ENCODE measurements around the gene ALKBH5.
A peak's percentile ranks its signal among the peaks of the same experiment; 100 is the strongest.

The ALKBH5 gene

DNA sequence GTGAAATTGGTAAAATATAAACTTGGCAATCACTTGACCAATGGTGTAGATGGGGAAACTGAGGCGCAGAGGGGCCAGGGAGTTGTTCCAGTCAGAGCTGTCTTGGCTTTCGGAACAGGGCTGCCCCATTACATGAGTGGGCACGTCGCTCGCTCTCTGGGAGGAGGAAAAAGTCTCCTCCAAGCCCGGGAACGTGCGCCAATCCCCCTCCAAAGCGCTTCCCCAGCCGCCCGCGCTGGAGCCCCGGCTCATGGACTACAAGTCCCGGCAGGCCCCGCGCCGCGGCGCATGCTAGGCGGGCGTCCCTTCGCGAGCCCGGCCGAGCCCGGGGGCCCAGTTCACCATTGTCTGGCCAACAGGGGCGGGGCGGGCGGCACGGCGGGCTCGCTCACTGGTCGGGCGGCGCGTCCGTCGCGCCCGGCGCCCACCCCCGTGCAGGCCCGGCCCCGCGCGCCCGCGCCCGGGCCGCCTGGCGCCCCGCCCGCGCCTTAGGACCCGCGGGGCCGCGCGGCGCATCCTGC, 41.6 kb downstream of the ALKBH5 start, which contains the start of gene LLGL1:
Gene LLGL1 (plus strand): TSS at position 515 of the 521 bp plus-strand sequence. CDS start 48 bp downstream, outside the sequence.
- Histone ChIP-seq H3K9ac (ENCODE audit: low read depth, low read length) (peak within 1 kb of the TSS; percentile 95), H3K27ac (ENCODE audit: low read depth, low read length) (peak within 1 kb of the TSS; percentile 99), H3K27me3 (ENCODE audit: control insufficient read depth, insufficient read depth, low read length) (no peaks in the 10 kb centered on the region), H3K4me1 (ENCODE audit: control insufficient read depth, insufficient read depth, low read length) (peaks cover 15% of the 10 kb centered on the region), H3K4me3 (ENCODE audit: low read depth, low read length) (peak within 1 kb of the TSS; percentile 95), H3K9me3 (ENCODE audit: control insufficient read depth, insufficient read depth, low read length) (no peaks in the 10 kb centered on the region), H3K36me3 (ENCODE audit: control insufficient read depth, insufficient read depth, low read length) (0 out of 2 replicates have a peak, but pooled peaks cover under 1% of the 10 kb centered on the region)

DNA sequence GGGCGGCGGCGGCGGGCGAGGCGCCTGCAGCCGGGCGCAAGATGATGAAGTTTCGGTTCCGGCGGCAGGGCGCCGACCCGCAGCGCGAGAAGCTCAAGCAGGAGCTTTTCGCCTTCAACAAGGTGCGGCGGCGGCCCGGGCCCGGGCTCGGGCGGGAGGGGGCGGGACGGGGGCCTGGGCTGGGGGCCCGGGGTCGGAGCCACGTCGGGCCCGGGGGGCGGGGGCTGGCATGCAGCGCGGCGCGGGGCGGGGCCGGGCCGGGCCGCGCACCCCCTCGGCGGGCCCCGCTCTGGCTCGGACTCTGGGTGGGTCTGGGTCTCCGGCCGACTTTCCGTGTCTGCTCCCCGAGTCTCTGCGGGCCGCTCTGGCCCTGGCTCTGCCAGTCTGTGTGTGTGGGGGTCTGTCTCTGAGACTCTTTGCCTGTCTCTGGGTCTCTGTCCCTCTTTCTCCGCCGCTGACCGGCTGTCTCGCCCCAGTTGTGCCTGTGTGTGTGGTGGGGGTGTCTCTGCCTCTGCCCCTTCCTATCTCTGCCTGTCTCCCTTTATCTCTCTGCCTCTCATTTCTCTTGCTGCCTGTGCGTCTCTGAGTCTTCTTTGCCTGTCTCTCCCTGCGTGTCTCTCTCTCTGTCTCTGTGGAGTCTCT, 42.1 kb downstream of the ALKBH5 start:
- Histone ChIP-seq H3K27ac (ENCODE audit: low read depth, low read length) (peak overlapping the region; percentile 44), H3K9me3 (ENCODE audit: control insufficient read depth, insufficient read depth, low read length) (no peaks in the 10 kb centered on the region), H3K9ac (ENCODE audit: low read depth, low read length) (peak overlapping the region; percentile 72)

DNA sequence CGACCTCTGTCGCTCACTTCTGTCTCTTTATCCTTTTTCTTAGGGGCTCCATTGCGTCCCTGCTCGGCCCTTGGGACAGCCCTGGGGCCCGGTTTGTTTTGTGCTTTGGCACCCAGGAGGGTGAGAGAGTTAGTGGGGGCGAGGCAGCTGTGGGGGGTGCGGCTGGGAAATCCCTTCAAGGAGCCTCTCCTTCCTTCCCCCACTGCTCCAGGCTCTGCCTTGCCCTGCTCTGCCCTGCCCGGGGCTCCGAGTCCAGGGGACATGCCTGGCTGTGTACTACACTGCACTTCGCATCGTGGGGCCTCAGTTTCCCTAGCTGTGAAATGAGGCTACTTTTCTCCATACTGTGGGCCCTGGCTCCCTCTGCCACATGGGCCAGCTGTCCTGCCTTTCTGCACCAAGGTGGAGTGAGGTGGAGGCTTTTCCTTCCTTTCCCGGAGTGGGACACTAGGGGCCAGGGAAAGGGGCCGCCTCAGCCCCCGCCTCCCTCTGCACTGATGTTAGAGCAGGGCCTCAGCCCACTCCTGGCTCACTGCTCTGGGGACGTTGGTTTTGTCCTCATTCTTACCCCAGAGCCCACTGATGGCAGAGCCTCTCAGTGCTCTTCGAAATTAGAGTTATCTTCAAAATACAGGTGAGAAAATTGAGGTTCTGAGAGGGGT, 42.8 kb downstream of the ALKBH5 start:
- H3K27me3 ChIP-seq (ENCODE audit: control insufficient read depth, insufficient read depth, low read length) = no peaks in the 10 kb centered on the region
- 0 out of 2 replicates have a peak, but pooled peaks cover 3% of the 10 kb centered on the region for H3K36me3 ChIP-seq (ENCODE audit: control insufficient read depth, insufficient read depth, low read length)
- peak overlapping the region; percentile 72 for H3K9ac ChIP-seq (ENCODE audit: low read depth, low read length)
- H3K4me3 ChIP-seq (ENCODE audit: low read depth, low read length) = peak overlapping the region; percentile 95
- no peak overlapping the region for H3K27ac ChIP-seq (ENCODE audit: low read depth, low read length)
- no peaks in the 10 kb centered on the region for H3K9me3 ChIP-seq (ENCODE audit: control insufficient read depth, insufficient read depth, low read length)
- peaks cover 15% of the 10 kb centered on the region for H3K4me1 ChIP-seq (ENCODE audit: control insufficient read depth, insufficient read depth, low read length)

More for the DNA sequence above, 42.1 kb downstream of the ALKBH5 start:
- no peaks in the 10 kb centered on the region for H3K27me3 ChIP-seq (ENCODE audit: control insufficient read depth, insufficient read depth, low read length)
- H3K4me3 ChIP-seq (ENCODE audit: low read depth, low read length) = peak overlapping the region; percentile 95
- 0 out of 2 replicates have a peak, but pooled peaks cover 3% of the 10 kb centered on the region for H3K36me3 ChIP-seq (ENCODE audit: control insufficient read depth, insufficient read depth, low read length)
- peaks cover 15% of the 10 kb centered on the region for H3K4me1 ChIP-seq (ENCODE audit: control insufficient read depth, insufficient read depth, low read length)

DNA sequence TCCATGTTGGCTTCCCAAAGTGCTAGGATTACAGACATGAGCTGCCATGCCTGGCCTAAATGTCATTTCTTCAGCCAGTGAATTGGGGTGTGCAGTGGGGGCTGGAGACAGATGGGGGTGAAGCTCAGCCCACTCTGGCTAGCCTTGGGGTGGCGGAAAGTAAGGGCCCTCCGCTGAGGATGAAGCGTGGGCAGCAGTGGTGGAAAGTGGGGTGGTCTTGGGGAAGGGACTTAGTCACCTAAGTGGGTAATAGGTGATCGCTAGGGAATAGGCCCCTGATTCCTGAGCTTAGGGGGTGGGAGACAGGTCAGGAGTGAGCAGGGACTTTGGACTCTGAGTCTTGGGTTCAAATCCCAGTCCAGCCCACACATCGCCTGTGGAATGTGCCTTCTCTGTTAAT, 44.0 kb downstream of the ALKBH5 start:
- peaks cover 12% of the 10 kb centered on the region for H3K36me3 ChIP-seq (ENCODE audit: control insufficient read depth, insufficient read depth, low read length)
- H3K27ac ChIP-seq (ENCODE audit: low read depth, low read length) = no peak overlapping the region
- no peaks in the 10 kb centered on the region for H3K9me3 ChIP-seq (ENCODE audit: control insufficient read depth, insufficient read depth, low read length)
- no peak overlapping the region for H3K4me3 ChIP-seq (ENCODE audit: low read depth, low read length)
- H3K27me3 ChIP-seq (ENCODE audit: control insufficient read depth, insufficient read depth, low read length) = no peaks in the 10 kb centered on the region
- no peak overlapping the region for H3K9ac ChIP-seq (ENCODE audit: low read depth, low read length)
- H3K4me1 ChIP-seq (ENCODE audit: control insufficient read depth, insufficient read depth, low read length) = peaks cover 15% of the 10 kb centered on the region

DNA sequence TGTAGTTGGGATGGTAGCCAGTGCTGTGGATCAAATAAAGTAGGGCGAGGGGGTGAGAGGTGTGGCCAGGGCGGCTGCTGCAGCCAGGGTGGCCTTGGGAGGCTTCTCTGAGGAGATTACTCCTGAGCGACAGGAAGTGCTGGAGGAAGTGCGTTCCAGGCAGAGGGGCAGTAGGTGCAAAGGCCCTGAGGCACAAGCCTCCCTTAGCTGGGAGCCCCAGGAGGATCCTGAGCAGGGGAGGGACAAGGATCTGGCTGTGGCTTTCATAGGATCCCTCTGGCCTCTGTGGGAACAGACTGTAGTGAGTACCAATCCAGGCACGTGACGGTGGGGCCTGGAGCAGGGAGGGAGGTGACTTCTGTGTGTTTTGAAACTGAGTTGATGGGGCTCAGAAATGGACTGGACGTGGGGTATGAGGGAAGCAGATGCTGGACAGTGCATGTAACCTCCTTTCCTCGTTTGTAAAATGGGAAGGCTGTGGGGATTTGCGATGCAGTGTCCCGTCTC, 44.6 kb downstream of the ALKBH5 start:
- H3K27me3 ChIP-seq (ENCODE audit: control insufficient read depth, insufficient read depth, low read length) = no peaks in the 10 kb centered on the region
- H3K9ac ChIP-seq (ENCODE audit: low read depth, low read length) = no peak overlapping the region
- no peak overlapping the region for H3K27ac ChIP-seq (ENCODE audit: low read depth, low read length)
- peaks cover 15% of the 10 kb centered on the region for H3K4me1 ChIP-seq (ENCODE audit: control insufficient read depth, insufficient read depth, low read length)
- no peaks in the 10 kb centered on the region for H3K9me3 ChIP-seq (ENCODE audit: control insufficient read depth, insufficient read depth, low read length)
- H3K36me3 ChIP-seq (ENCODE audit: control insufficient read depth, insufficient read depth, low read length) = peaks cover 17% of the 10 kb centered on the region
- no peak overlapping the region for H3K4me3 ChIP-seq (ENCODE audit: low read depth, low read length)

DNA sequence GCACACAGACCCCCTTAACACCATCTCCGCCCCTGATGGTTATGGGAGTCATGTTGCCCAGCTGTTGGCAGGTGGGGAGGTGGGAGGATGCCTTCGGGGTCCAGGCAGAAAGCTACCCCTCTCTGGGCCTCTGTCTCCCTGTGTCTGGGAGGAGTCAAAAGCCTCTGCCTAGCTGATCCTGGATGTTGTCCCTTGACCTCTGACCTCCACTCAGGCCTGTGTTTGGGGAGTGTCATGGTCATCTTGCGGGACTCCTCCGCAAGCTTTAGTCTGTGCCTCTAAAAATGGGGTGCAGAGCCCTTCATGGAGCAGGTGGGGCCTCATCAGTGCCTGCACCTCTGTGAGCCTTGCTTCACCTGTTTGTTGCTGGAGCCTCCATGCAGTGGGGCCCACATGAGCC, 45.6 kb downstream of the ALKBH5 start:
- Histone ChIP-seq H3K9ac (ENCODE audit: low read depth, low read length) (no peak overlapping the region), H3K27me3 (ENCODE audit: control insufficient read depth, insufficient read depth, low read length) (no peaks in the 10 kb centered on the region), H3K36me3 (ENCODE audit: control insufficient read depth, insufficient read depth, low read length) (peaks cover 28% of the 10 kb centered on the region), H3K9me3 (ENCODE audit: control insufficient read depth, insufficient read depth, low read length) (no peaks in the 10 kb centered on the region), H3K4me3 (ENCODE audit: low read depth, low read length) (no peak overlapping the region), H3K27ac (ENCODE audit: low read depth, low read length) (no peak overlapping the region), H3K4me1 (ENCODE audit: control insufficient read depth, insufficient read depth, low read length) (peaks cover 10% of the 10 kb centered on the region)

DNA sequence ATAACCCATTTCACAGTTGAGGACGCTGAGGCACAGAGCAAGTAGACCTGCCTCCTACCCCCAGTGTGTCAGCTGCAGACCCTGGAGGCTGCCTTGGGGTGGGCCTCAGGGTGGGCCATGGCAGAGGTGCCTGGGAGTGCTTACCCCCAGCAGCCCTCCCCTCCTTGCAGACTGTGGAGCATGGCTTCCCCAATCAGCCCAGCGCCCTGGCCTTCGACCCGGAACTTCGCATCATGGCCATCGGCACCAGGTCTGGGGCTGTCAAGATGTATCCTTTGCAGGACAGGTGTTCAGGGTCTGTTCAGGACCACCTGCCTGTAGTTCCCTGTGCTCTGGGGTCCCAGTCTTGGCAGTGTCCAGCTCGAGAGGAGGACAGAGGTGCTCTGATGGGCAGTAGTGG, 46.1 kb downstream of the ALKBH5 start:
- H3K4me1 ChIP-seq (ENCODE audit: control insufficient read depth, insufficient read depth, low read length) = peaks cover 8% of the 10 kb centered on the region; the same call in 1 of the 2 replicates
- no peak overlapping the region for H3K27ac ChIP-seq (ENCODE audit: low read depth, low read length)
- no peaks in the 10 kb centered on the region for H3K27me3 ChIP-seq (ENCODE audit: control insufficient read depth, insufficient read depth, low read length)
- H3K36me3 ChIP-seq (ENCODE audit: control insufficient read depth, insufficient read depth, low read length) = peaks cover 33% of the 10 kb centered on the region
- no peak overlapping the region for H3K9ac ChIP-seq (ENCODE audit: low read depth, low read length)
- no peak overlapping the region for H3K4me3 ChIP-seq (ENCODE audit: low read depth, low read length)
- no peaks in the 10 kb centered on the region for H3K9me3 ChIP-seq (ENCODE audit: control insufficient read depth, insufficient read depth, low read length)

DNA sequence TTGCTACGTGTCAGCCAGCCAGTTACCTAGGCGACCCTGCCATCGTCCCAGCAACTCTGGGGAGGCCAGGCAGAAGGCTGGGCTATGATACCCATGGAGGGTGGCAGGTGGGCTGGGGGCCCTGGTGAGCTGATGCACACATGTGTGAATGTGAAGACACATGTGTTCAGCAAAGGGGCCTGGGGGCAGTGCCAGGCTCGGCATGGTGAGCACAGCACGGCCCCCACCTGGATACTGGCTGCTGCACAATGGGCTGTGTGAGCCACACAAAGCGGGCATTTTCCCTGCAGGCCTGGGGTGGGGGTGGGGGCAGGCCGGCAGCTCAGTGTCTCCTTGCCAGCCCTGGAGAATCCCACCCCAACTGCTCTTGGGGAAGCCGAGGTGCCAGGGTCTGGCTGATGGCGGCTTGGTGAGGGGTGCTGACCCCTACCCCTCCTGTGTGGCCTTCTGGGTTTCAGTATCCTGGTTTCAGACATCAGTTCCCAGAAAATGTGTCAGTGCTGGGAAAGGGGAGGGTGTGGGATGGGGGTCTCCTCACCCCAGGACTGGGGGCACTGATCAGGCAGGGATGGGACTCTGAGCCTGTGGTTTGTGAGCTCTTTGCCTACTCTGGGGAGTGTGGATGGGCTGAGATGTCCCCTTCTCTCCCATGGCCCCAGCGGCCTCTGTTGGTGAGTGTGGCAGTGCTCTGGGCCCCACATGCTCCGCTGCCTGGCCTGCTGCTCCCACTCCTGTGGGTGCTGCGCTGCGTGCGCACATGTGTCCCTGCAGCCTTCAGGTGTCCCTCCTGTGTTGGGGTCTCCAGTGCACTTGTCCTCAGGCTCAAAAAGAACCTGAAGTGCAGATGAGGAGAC, 46.9 kb downstream of the ALKBH5 start:
- Histone ChIP-seq H3K4me1 (ENCODE audit: control insufficient read depth, insufficient read depth, low read length) (0 out of 2 replicates have a peak, but pooled peaks cover 5% of the 10 kb centered on the region), H3K27me3 (ENCODE audit: control insufficient read depth, insufficient read depth, low read length) (no peaks in the 10 kb centered on the region), H3K4me3 (ENCODE audit: low read depth, low read length) (no peak overlapping the region), H3K36me3 (ENCODE audit: control insufficient read depth, insufficient read depth, low read length) (peaks cover 40% of the 10 kb centered on the region), H3K9ac (ENCODE audit: low read depth, low read length) (no peak overlapping the region), H3K27ac (ENCODE audit: low read depth, low read length) (no peak overlapping the region), H3K9me3 (ENCODE audit: control insufficient read depth, insufficient read depth, low read length) (no peaks in the 10 kb centered on the region)

DNA sequence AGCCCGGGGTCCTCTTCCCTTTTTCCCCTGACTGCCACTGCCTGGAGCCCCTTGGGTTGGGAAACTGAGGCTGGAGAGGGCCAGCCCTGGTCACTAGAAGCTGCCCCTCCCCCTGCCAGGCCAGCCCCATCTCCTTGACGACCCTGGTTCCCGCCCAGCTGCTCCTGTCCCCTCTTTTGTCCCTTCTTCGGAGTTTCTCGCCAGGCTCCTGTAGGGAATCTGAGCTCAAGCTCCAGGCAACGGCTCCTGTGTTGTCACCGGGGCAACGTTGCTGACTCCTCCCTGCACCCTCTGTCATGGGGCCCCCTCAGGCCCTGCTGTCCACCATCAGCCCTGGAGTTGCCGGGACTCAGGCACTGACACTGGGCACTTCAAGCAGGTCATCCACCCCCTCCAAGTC, 47.5 kb downstream of the ALKBH5 start:
- Histone ChIP-seq H3K27me3 (ENCODE audit: control insufficient read depth, insufficient read depth, low read length) (no peaks in the 10 kb centered on the region), H3K9ac (ENCODE audit: low read depth, low read length) (no peak overlapping the region), H3K4me3 (ENCODE audit: low read depth, low read length) (no peak overlapping the region), H3K4me1 (ENCODE audit: control insufficient read depth, insufficient read depth, low read length) (0 out of 2 replicates have a peak, but pooled peaks cover 5% of the 10 kb centered on the region), H3K27ac (ENCODE audit: low read depth, low read length) (no peak overlapping the region), H3K36me3 (ENCODE audit: control insufficient read depth, insufficient read depth, low read length) (peaks cover 47% of the 10 kb centered on the region), H3K9me3 (ENCODE audit: control insufficient read depth, insufficient read depth, low read length) (no peaks in the 10 kb centered on the region)

DNA sequence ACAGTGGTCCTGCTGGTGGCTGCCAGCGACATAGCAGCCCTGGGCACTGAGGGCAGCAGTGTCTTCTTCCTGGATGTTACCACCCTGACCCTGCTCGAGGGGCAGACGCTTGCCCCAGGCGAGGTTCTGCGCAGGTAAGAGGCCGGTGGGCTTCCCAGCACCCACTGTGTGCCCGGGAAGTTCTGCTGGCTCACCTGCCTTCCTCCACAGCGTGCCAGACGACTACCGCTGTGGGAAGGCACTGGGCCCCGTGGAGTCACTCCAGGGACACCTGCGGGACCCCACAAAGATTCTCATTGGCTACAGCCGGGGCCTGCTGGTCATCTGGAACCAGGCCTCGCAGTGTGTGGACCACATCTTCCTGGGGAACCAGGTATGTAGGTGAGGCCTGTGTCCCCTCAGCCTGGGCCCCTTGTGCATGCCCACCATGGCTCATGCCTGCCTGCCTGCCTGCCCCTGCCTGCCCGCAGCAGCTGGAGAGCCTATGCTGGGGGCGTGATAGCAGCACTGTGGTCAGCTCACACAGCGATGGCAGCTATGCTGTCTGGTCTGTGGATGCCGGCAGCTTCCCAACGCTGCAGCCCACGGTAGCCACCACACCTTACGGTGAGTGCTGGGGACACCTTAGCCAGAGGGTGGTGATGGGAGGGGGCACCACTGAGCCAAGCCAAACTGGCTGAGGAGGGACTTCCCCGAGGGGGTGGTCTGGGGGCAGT, 50.3 kb downstream of the ALKBH5 start:
- no peak overlapping the region for H3K27ac ChIP-seq (ENCODE audit: low read depth, low read length)
- no peak overlapping the region for H3K9ac ChIP-seq (ENCODE audit: low read depth, low read length)
- H3K4me1 ChIP-seq (ENCODE audit: control insufficient read depth, insufficient read depth, low read length) = no peaks in the 10 kb centered on the region
- peaks cover 72% of the 10 kb centered on the region for H3K36me3 ChIP-seq (ENCODE audit: control insufficient read depth, insufficient read depth, low read length)
- H3K9me3 ChIP-seq (ENCODE audit: control insufficient read depth, insufficient read depth, low read length) = no peaks in the 10 kb centered on the region
- no peaks in the 10 kb centered on the region for H3K27me3 ChIP-seq (ENCODE audit: control insufficient read depth, insufficient read depth, low read length)
- no peak overlapping the region for H3K4me3 ChIP-seq (ENCODE audit: low read depth, low read length)

All from HUES48 (cell line).